Uterus (tissue), 4 donors: ENCODE measurements around the gene SH3PXD2A. TPM values are rescaled to one million over a fixed set of nuclear protein-coding genes. Genes with fewer than 3 reads are reported as not detected.

Experiments used
- DNase-seq, 2 donors: peaks; one replicate each; pipeline ENCODE4 v3.0.0-alpha.2; 2019 to 2020
- H3K27ac ChIP-seq, 2 donors: fragments of 200-600 bp; sonication (generic); 1 replicate in 1 of 2; 2 replicates in 1 of 2; pipeline ENCODE4 v1.5.1; 2016 to 2018
- H3K27me3 ChIP-seq, 2 donors: fragments of 200-600 bp; sonication (generic); one replicate each; pipeline ENCODE4 v1.5.1; 2018 to 2019; ENCODE audit warnings: control low read depth in 1 of 2
- H3K36me3 ChIP-seq, 2 donors: fragments of 200-600 bp; sonication (generic); one replicate each; pipeline ENCODE4 v1.5.1; 2019; ENCODE audit warnings: control low read depth in 1 of 2
- H3K4me1 ChIP-seq, 2 donors: fragments of 200-600 bp; sonication (generic); one replicate each; pipeline ENCODE4 v1.5.1; 2018 to 2019; ENCODE audit warnings: control low read depth in 1 of 2
- H3K4me3 ChIP-seq, 2 donors: fragments of 200-600 bp; sonication (generic); 1 replicate in 1 of 2; 2 replicates in 1 of 2; pipeline ENCODE4 v1.5.1; 2018 to 2019; ENCODE audit warnings: mild to moderate bottlenecking in 1 of 2
- H3K9me3 ChIP-seq, 2 donors: fragments of 200-600 bp; sonication (generic); one replicate each; pipeline ENCODE4 v1.5.1; 2019; ENCODE audit warnings: control low read depth in 1 of 2
- POLR2A ChIP-seq, 2 donors: fragments of 450-650 bp; IDR thresholded peaks; one replicate each; pipeline ENCODE4 v1.6.1; 2016; ENCODE audit warnings: antibody characterized with exemption in 2 of 2, mild to moderate bottlenecking in 1 of 2, moderate library complexity in 1 of 2
- intact Hi-C: fragments of 100-400 bp; cut with DNase I; formaldehyde crosslinking; loops from one replicate; pipeline ENCODE4 v1.15.1; 2023; ENCODE audit warnings: low total_unique reads
- total RNA-seq, 4 donors: library from RNA; depleted of rRNA in 3 of 4; stranded (reverse); fragments of >200 nt in 3 of 4; gene quantifications; one replicate each; pipeline versions ENCODE4 v1.1.0 to v1.2.4, GENCODE V29; 2014 to 2023
- TF ChIP-seq, protein P1 (sequence below), 4 experiments: fragments of 200-600 bp in 2 of 4; fragments of 450-650 bp in 2 of 4; sonication (generic) in 2 of 4; IDR thresholded peaks; one replicate each; pipeline ENCODE4 v1.5.1; 2016 to 2019; ENCODE audit warnings: antibody characterized with exemption in 4 of 4, mild to moderate bottlenecking in 2 of 4, moderate library complexity in 1 of 4
- donor health status: DM: yes; HTN: yes; CAD: no.

SH3PXD2A gene
- total RNA-seq, 4 donors from 2014 or later = 12.6 to 117 (median 46.6) TPM

DNA sequence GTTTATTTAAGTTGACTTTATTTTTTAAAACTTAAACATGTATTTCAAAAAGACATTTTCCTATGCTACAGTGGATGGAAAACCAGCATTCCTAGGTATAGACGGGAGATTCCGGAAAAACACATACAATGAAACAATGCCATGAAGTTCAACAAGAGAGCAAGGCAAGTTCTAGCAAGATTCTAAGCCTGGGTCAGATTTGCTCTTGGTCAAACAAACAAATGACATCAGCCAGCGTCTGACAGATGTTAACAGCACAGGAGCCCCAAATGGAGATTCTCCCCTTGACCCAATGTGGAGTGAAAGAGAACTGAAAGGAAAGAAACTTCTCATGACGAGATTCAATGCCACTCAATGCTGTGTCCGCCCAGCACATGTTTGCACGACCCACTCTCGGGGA lies 212.0 kb downstream of the SH3PXD2A start:
- H3K4me1 ChIP-seq = peaks cover 19 to 30% of the 10 kb centered on the region in 2 donors
- no peak overlapping the region for H3K27ac ChIP-seq
- no peak for DNase-seq

DNA sequence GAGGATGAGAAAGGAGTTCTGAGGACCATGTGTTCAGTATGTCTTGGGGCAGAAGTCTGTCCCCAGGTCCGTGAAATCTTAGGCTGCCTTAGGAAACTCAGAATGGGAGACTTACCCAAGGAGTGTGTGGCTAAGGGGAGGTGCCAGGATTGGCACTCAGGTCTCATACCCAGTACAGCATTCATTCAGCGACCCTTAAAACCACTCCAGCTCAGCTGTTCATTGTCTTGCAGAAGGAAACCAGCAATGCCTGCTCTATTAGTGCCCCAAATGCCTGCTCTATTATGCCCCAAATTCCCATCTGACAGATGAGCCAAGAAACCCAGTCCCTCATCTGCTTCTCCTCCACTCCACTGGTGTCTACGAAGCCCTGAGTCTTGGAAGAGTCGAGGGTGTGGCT lies 214.1 kb downstream of the SH3PXD2A start:
- Histone ChIP-seq H3K4me3 (no peak overlapping the region), H3K36me3 (no peaks in the 10 kb centered on the region), H3K27me3 (no peaks in the 10 kb centered on the region), H3K4me1 (peaks cover 28 to 41% of the 10 kb centered on the region in 2 donors), H3K9me3 (no peaks in the 10 kb centered on the region), H3K27ac (peak overlapping the region; percentile 31 to 47)
- TF ChIP-seq POLR2A (IDR thresholded peaks at IDR 0.05) = no peak
- TF ChIP-seq, protein P1, sequence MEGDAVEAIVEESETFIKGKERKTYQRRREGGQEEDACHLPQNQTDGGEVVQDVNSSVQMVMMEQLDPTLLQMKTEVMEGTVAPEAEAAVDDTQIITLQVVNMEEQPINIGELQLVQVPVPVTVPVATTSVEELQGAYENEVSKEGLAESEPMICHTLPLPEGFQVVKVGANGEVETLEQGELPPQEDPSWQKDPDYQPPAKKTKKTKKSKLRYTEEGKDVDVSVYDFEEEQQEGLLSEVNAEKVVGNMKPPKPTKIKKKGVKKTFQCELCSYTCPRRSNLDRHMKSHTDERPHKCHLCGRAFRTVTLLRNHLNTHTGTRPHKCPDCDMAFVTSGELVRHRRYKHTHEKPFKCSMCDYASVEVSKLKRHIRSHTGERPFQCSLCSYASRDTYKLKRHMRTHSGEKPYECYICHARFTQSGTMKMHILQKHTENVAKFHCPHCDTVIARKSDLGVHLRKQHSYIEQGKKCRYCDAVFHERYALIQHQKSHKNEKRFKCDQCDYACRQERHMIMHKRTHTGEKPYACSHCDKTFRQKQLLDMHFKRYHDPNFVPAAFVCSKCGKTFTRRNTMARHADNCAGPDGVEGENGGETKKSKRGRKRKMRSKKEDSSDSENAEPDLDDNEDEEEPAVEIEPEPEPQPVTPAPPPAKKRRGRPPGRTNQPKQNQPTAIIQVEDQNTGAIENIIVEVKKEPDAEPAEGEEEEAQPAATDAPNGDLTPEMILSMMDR (IDR thresholded peaks at IDR 0.05) = no peak
- intact Hi-C loops = no loop called here
- DNase-seq = no peak

More for the DNA sequence above, 212.0 kb downstream of the SH3PXD2A start:
- Histone ChIP-seq H3K36me3 (no peaks in the 10 kb centered on the region), H3K9me3 (no peaks in the 10 kb centered on the region), H3K27me3 (no peaks in the 10 kb centered on the region), H3K4me3 (no peak overlapping the region)
- TF ChIP-seq POLR2A (IDR thresholded peaks at IDR 0.05) = no peak
- TF ChIP-seq, protein P1 (IDR thresholded peaks at IDR 0.05) = no peak
- intact Hi-C loops = no loop called here

DNA sequence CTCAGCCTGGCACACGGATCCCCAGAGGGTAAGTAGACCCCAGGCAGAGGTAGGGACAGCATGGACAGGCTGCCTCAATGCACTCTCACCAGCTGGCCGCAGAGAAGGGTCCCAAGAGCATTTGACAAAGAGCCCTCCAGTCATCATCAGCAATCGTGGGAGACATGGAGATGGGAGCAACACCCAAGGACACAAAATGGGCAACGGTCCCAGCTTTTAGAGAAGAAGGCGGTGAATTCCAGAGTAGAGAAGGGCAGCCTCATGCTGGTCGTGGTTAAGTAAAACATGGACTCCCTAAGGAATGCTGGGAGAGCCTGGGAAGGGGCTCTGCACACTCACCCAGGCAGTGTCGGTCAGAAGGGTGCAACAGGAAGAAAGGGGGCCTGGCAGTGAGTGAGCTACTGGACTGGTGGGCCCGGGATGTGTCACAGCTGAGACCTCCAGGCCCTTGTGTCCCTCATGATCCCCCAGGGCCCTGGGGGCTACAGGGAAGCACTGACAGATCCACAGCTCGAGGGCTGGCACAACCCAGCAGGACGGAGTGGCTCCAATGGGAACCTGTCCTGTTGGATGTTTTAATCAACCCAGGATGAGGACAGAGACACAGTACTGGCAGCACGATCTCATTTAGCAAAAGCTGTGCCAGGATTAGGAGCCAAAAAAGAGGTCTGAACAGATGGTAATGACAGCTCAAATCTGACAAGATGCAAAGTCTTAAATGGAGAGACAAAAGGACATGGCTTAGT lies 214.8 kb downstream of the SH3PXD2A start:
- Histone ChIP-seq H3K4me1 (peaks cover 24 to 41% of the 10 kb centered on the region in 2 donors), H3K27ac (peak overlapping the region; percentile 31 to 47), H3K4me3 (no peak overlapping the region), H3K27me3 (no peaks in the 10 kb centered on the region), H3K36me3 (no peaks in the 10 kb centered on the region), H3K9me3 (no peaks in the 10 kb centered on the region)
- DNase-seq = no peak
- intact Hi-C loops = no loop called here
- TF ChIP-seq POLR2A (IDR thresholded peaks at IDR 0.05) = no peak
- TF ChIP-seq, protein P1 (IDR thresholded peaks at IDR 0.05) = no peak

DNA sequence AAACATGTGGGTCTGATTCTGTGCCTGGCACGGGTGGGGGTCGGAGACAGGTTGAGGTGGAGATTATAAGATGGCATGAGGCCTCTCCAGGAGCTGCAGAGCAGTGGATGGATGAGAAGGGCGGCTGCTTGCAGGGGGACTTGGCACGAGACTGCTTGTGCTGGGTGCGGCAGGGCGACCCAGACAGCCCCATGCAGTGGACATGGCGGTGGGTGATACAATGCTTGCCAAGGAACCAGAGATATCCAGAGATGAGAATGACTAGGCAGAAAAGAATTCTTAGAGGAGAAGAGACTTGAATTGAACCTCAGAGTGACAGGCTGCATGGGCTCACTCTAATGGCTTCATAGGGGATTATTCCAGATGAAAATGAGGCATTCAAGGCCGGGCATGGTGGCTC lies 216.4 kb downstream of the SH3PXD2A start:
- H3K4me1 ChIP-seq = peaks cover 20 to 36% of the 10 kb centered on the region in 2 donors
- intact Hi-C loops = no loop called here

More for the DNA sequence above, 216.4 kb downstream of the SH3PXD2A start:
- Histone ChIP-seq H3K4me3 (no peak overlapping the region), H3K36me3 (no peaks in the 10 kb centered on the region), H3K27ac (peak overlapping the region; percentile 87 to 91), H3K27me3 (no peaks in the 10 kb centered on the region), H3K9me3 (no peaks in the 10 kb centered on the region)
- no peak for DNase-seq
- TF ChIP-seq, protein P1 (IDR thresholded peaks at IDR 0.05) = no peak
- TF ChIP-seq POLR2A (IDR thresholded peaks at IDR 0.05) = no peak
